HCT116 (cell line): ENCODE measurements around the gene DNMT1.

Experiments used
- CBX3 ChIP-seq: IDR thresholded peaks from 2 replicates; pipeline ENCODE4 v1.6.1; 2012; ENCODE audit warnings: low read depth
- EGR1 ChIP-seq: IDR thresholded peaks from 2 replicates; pipeline ENCODE4 v1.6.1; 2012; ENCODE audit warnings: low read depth
- POLR2AphosphoS5 ChIP-seq: IDR thresholded peaks from 2 replicates; pipeline ENCODE4 v1.6.1; 2011; ENCODE audit warnings: mild to moderate bottlenecking, low read depth, low read length, moderate library complexity
- SP1 ChIP-seq: IDR thresholded peaks from 2 replicates; pipeline ENCODE4 v1.6.1; 2012; ENCODE audit warnings: low read depth
- TF ChIP-seq, protein P1 (sequence below): IDR thresholded peaks from 2 replicates; pipeline ENCODE4 v1.6.1; 2012; ENCODE audit warnings: low read depth

- no peak for TF ChIP-seq EGR1
- TF ChIP-seq POLR2AphosphoS5, result no peak
- TF ChIP-seq, protein P1, sequence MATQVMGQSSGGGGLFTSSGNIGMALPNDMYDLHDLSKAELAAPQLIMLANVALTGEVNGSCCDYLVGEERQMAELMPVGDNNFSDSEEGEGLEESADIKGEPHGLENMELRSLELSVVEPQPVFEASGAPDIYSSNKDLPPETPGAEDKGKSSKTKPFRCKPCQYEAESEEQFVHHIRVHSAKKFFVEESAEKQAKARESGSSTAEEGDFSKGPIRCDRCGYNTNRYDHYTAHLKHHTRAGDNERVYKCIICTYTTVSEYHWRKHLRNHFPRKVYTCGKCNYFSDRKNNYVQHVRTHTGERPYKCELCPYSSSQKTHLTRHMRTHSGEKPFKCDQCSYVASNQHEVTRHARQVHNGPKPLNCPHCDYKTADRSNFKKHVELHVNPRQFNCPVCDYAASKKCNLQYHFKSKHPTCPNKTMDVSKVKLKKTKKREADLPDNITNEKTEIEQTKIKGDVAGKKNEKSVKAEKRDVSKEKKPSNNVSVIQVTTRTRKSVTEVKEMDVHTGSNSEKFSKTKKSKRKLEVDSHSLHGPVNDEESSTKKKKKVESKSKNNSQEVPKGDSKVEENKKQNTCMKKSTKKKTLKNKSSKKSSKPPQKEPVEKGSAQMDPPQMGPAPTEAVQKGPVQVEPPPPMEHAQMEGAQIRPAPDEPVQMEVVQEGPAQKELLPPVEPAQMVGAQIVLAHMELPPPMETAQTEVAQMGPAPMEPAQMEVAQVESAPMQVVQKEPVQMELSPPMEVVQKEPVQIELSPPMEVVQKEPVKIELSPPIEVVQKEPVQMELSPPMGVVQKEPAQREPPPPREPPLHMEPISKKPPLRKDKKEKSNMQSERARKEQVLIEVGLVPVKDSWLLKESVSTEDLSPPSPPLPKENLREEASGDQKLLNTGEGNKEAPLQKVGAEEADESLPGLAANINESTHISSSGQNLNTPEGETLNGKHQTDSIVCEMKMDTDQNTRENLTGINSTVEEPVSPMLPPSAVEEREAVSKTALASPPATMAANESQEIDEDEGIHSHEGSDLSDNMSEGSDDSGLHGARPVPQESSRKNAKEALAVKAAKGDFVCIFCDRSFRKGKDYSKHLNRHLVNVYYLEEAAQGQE, result no peak
- TF ChIP-seq SP1, result no peak
- TF ChIP-seq CBX3, result no peak
These were observed 29.6 kb upstream of the DNMT1 start for GRCh38 chr19:10224337-10224736.
